Left ventricle myocardium inferior (tissue), 1 donor: ENCODE results near the gene FTO. TPM values are rescaled to one million over a fixed set of nuclear protein-coding genes. Genes with fewer than 3 reads are reported as not detected.

Experiments
- DNase-seq: peaks from one replicate; pipeline ENCODE4 v3.0.0-alpha.2; 2020
- H3K27ac ChIP-seq: fragments of 200-600 bp; replicated peaks from 2 replicates; pipeline ENCODE4 v1.8.0; 2021
- H3K27me3 ChIP-seq: fragments of 200-600 bp; 2 replicates; pipeline ENCODE4 v1.8.0; 2021; ENCODE audit warnings: low read depth
- H3K36me3 ChIP-seq: fragments of 200-600 bp; 2 replicates; pipeline ENCODE4 v1.8.0; 2021
- H3K4me1 ChIP-seq: fragments of 200-600 bp; 2 replicates; pipeline ENCODE4 v1.8.0; 2021
- H3K4me3 ChIP-seq: fragments of 200-600 bp; 2 replicates; pipeline ENCODE4 v1.8.0; 2021; ENCODE audit warnings: mild to moderate bottlenecking, moderate library complexity
- H3K9me3 ChIP-seq: fragments of 200-600 bp; replicated peaks from 2 replicates; pipeline ENCODE4 v1.8.0; 2021
- CTCF ChIP-seq: fragments of 200-600 bp; IDR thresholded peaks from 2 replicates; pipeline ENCODE4 v1.8.0; 2021; ENCODE audit warnings: antibody characterized with exemption, mild to moderate bottlenecking, borderline replicate concordance
- intact Hi-C: fragments of 100-400 bp; cut with micrococcal nuclease; formaldehyde crosslinking; loops from one replicate; pipeline ENCODE4 v1.11.0; 2022
- total RNA-seq: library from RNA; stranded (reverse); fragmentation: NEBNext Ultra II Directional; extraction: Animal tissue kit (Norgen Biotek cat#: 25700); gene quantifications from one replicate; pipeline ENCODE4 v1.2.1, GENCODE V29; 2021
- donor health status: DM: no; HTN: yes; CAD: no; lungs with severe emphysema.

Gene FTO
- total RNA-seq, 1 donor from 2014 or later, result 78.4 TPM

GRCh38 chr16:54185045-54185444, 481.1 kb downstream of the FTO start:
- no peak for TF ChIP-seq CTCF
- no peak for DNase-seq
- H3K9me3 ChIP-seq, result no peaks in the 10 kb centered on the region
- no peak overlapping the region for H3K27ac ChIP-seq
- intact Hi-C loops, result no loop called here
- peaks cover 19% of the 10 kb centered on the region for H3K27me3 ChIP-seq
- no peak overlapping the region for H3K4me3 ChIP-seq
- no peaks in the 10 kb centered on the region for H3K4me1 ChIP-seq
- H3K36me3 ChIP-seq, result no peaks in the 10 kb centered on the region

- no peak overlapping the region for H3K27ac ChIP-seq
- peaks cover 14% of the 10 kb centered on the region for H3K27me3 ChIP-seq
- peaks cover 8% of the 10 kb centered on the region for H3K9me3 ChIP-seq
- TF ChIP-seq CTCF, result no peak
- intact Hi-C loops, result no loop called here
- H3K4me1 ChIP-seq, result peaks cover 17% of the 10 kb centered on the region
- H3K4me3 ChIP-seq, result no peak overlapping the region
- H3K36me3 ChIP-seq, result no peaks in the 10 kb centered on the region
- no peak for DNase-seq
Observed at GRCh38 chr16:54191163-54191562, 487.2 kb downstream of the FTO start.

GRCh38 chr16:54191592-54191991, 487.6 kb downstream of the FTO start:
- no peak for TF ChIP-seq CTCF
- Histone ChIP-seq H3K9me3 (peaks cover 8% of the 10 kb centered on the region), H3K36me3 (no peaks in the 10 kb centered on the region), H3K27me3 (peaks cover 14% of the 10 kb centered on the region), H3K27ac (no peak overlapping the region), H3K4me3 (no peak overlapping the region), H3K4me1 (peaks cover 17% of the 10 kb centered on the region)
- DNase-seq, result no peak
- intact Hi-C loops, result no loop called here

- no peak for DNase-seq
- no peak for TF ChIP-seq CTCF
- Histone ChIP-seq H3K36me3 (no peaks in the 10 kb centered on the region), H3K4me3 (peak overlapping the region; percentile 53), H3K4me1 (peaks cover 24% of the 10 kb centered on the region), H3K9me3 (peaks cover 8% of the 10 kb centered on the region), H3K27ac (peak overlapping the region; percentile 92), H3K27me3 (peaks cover 7% of the 10 kb centered on the region)
- intact Hi-C loops, result no loop called here
Observed at GRCh38 chr16:54193013-54193664, 489.2 kb downstream of the FTO start.

- Histone ChIP-seq H3K4me1 (peaks cover 24% of the 10 kb centered on the region), H3K9me3 (peaks cover 8% of the 10 kb centered on the region), H3K36me3 (no peaks in the 10 kb centered on the region), H3K27me3 (peaks cover under 1% of the 10 kb centered on the region), H3K27ac (peak overlapping the region; percentile 92), H3K4me3 (peak overlapping the region; percentile 53)
- TF ChIP-seq CTCF, result peak; percentile 93
- DNase-seq, result peak; percentile 83
- intact Hi-C loops, result no loop called here
Observed at GRCh38 chr16:54193665-54194333, 489.8 kb downstream of the FTO start.
